ENCODE measurements around the gene SMPD4. TPM values are rescaled to one million over a fixed set of nuclear protein-coding genes. Genes with fewer than 3 reads are reported as not detected.
"Not testable (repeated sequence)": the region's sequence is repeated elsewhere in the genome, so short reads cannot be mapped to it uniquely, and the experiment has no call there.

SMPD4 gene
- total RNA-seq, 1 donor from 2014 or later = 66.3 TPM

DNA sequence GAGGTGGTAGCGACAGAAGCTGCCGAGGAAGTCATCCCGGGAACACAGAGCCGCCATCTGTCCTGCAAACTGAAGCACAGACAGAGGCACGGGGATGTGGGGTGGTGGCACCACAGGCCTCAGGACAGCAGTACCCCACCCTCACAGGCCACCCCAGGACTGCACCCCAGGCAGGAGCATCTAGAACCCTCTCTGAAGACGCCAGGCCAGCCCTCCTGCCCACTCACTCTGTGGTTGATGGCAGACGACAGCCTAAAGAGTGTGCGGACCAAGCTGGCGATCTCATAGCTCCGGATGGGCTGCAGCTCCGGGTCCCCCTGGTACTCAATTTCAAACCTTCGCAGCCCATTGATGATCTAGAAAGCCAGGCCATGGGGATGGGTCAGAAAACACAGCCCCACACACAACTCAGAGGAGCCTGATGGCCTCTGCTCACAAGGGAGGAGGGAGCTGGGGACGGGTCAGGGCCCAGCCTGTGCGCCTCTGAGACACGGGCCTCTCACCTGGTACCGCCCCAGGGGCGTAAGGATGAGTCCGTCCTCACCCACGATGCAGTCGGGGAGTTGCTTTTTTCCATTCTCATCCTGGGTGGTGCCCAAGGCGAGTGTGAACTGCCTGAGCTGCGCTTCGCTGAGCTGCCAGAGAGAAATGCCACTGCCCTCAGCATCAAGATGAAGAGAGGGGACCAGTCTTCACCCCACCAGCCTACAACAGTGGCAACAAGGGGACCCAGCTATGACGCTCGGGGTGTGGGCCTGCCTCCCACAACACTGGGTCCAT lies 28.4 kb downstream of the SMPD4 start:
- peaks cover 7% of the 10 kb centered on the region for H3K36me3 Mint-ChIP-seq (ENCODE audit: low read depth, unreplicated experiment)
- no peaks in the 10 kb centered on the region for H3K9me3 ChIP-seq (ENCODE audit: insufficient read depth, low read depth, low read length)
- no peak overlapping the region for H3K27ac Mint-ChIP-seq (ENCODE audit: unreplicated experiment)
- no peaks in the 10 kb centered on the region for H3K9me3 Mint-ChIP-seq (ENCODE audit: unreplicated experiment)
- no peak overlapping the region for H3K4me3 ChIP-seq (ENCODE audit: insufficient read depth, low read depth, low read length)
- no peaks in the 10 kb centered on the region for H3K4me1 Mint-ChIP-seq (ENCODE audit: low read depth, unreplicated experiment)
- no peaks in the 10 kb centered on the region for H3K36me3 ChIP-seq (ENCODE audit: insufficient read depth, low read length)
- no peaks in the 10 kb centered on the region for H3K79me2 ChIP-seq (ENCODE audit: insufficient read depth, low read length)
- no peak for TF ChIP-seq EZH2 (IDR thresholded peaks at IDR 0.05; ENCODE audit: insufficient read depth, low read length)
- TF ChIP-seq, protein P1, sequence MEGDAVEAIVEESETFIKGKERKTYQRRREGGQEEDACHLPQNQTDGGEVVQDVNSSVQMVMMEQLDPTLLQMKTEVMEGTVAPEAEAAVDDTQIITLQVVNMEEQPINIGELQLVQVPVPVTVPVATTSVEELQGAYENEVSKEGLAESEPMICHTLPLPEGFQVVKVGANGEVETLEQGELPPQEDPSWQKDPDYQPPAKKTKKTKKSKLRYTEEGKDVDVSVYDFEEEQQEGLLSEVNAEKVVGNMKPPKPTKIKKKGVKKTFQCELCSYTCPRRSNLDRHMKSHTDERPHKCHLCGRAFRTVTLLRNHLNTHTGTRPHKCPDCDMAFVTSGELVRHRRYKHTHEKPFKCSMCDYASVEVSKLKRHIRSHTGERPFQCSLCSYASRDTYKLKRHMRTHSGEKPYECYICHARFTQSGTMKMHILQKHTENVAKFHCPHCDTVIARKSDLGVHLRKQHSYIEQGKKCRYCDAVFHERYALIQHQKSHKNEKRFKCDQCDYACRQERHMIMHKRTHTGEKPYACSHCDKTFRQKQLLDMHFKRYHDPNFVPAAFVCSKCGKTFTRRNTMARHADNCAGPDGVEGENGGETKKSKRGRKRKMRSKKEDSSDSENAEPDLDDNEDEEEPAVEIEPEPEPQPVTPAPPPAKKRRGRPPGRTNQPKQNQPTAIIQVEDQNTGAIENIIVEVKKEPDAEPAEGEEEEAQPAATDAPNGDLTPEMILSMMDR (IDR thresholded peaks at IDR 0.05; ENCODE audit: insufficient read depth, low read depth, low read length) = no peak
- H4K20me1 ChIP-seq (ENCODE audit: insufficient read depth, low read length) = no peaks in the 10 kb centered on the region
- no peak overlapping the region for H3K4me3 Mint-ChIP-seq (ENCODE audit: unreplicated experiment)
- FAIRE-seq = no peak
- no peaks in the 10 kb centered on the region for H3K4me1 ChIP-seq (ENCODE audit: insufficient read depth, low read length)
- H2AFZ ChIP-seq (ENCODE audit: low read depth, low read length) = no peak overlapping the region
- no peak overlapping the region for H3K27ac ChIP-seq (ENCODE audit: low read depth, low read length)
- H3K4me2 ChIP-seq (ENCODE audit: low read length) = no peak overlapping the region
- no peak for DNase-seq (ENCODE audit: low read depth)
- H3K27me3 Mint-ChIP-seq (ENCODE audit: low read depth, unreplicated experiment) = no peaks in the 10 kb centered on the region
- no peaks in the 10 kb centered on the region for H3K27me3 ChIP-seq (ENCODE audit: insufficient read depth, low read length)
- no peak overlapping the region for H3K9ac ChIP-seq (ENCODE audit: low read length)

DNA sequence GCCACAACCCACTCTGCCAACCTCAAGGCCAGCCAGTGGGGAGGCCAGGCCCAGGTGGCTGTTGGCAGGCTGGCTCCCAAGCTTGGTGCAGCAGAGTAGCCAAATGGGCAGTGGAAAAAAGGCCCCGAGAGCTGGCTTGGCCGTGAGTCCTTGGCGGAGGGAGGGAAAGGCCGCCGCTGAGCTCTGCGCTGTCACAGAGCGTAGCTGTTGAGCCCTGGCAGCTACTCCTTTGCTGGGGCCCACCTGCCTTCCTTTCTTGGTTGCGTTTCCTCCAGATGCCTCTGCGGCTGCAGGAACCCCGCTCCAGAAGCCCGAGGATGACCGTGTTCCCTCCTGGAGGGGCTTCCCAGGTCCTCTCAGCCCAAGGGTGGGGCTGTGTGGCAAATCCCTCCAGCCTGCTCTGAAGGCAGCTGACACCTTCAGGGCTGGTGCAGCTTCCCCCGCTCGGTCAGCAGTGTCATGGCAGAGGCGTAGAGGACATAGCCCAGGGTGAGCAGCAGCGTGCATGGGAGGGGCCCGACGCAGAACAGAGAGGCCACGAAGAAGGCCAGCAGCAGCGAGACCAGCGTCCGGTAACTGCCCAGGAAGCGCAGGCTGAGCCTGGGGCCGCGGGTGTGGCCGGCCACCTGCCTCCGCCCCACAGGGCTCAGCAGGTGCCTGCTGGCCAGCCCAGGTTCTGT lies 29.1 kb downstream of the SMPD4 start:
- not testable (repeated sequence) for H3K4me3 ChIP-seq (ENCODE audit: insufficient read depth, low read depth, low read length); H2AFZ ChIP-seq (ENCODE audit: low read depth, low read length); H3K4me2 ChIP-seq (ENCODE audit: low read length); H3K9ac ChIP-seq (ENCODE audit: low read length); H3K9me3 Mint-ChIP-seq (ENCODE audit: unreplicated experiment); H3K4me3 Mint-ChIP-seq (ENCODE audit: unreplicated experiment); H3K27ac Mint-ChIP-seq (ENCODE audit: unreplicated experiment); DNase-seq (ENCODE audit: low read depth); H3K79me2 ChIP-seq (ENCODE audit: insufficient read depth, low read length); H3K4me1 Mint-ChIP-seq (ENCODE audit: low read depth, unreplicated experiment); H3K36me3 Mint-ChIP-seq (ENCODE audit: low read depth, unreplicated experiment); H3K4me1 ChIP-seq (ENCODE audit: insufficient read depth, low read length); H3K9me3 ChIP-seq (ENCODE audit: insufficient read depth, low read depth, low read length); H3K27ac ChIP-seq (ENCODE audit: low read depth, low read length); H3K27me3 Mint-ChIP-seq (ENCODE audit: low read depth, unreplicated experiment); FAIRE-seq; H3K27me3 ChIP-seq (ENCODE audit: insufficient read depth, low read length); H4K20me1 ChIP-seq (ENCODE audit: insufficient read depth, low read length); H3K36me3 ChIP-seq (ENCODE audit: insufficient read depth, low read length)

DNA sequence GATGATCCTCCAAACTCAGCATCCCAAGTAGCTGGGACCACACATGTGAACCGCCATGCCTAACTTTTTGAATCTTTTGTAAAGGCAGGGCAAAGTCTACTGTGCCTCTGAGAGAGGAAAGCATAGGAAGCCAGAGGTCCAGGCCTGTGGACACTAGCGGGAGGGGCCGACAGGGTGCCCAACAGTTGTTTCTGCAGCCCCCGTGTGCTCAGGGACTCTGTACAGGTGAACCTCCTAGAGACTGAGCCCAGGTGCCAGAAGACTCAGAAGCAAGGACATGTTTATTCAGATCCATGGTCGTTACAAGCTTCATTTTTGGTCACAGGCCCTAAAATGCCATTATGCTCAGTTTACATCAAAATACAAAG lies 30.3 kb downstream of the SMPD4 start:
- H3K4me1 ChIP-seq (ENCODE audit: insufficient read depth, low read length); FAIRE-seq; H3K4me3 ChIP-seq (ENCODE audit: insufficient read depth, low read depth, low read length); H3K27me3 ChIP-seq (ENCODE audit: insufficient read depth, low read length); H3K79me2 ChIP-seq (ENCODE audit: insufficient read depth, low read length); H3K4me1 Mint-ChIP-seq (ENCODE audit: low read depth, unreplicated experiment); H2AFZ ChIP-seq (ENCODE audit: low read depth, low read length); H3K27ac ChIP-seq (ENCODE audit: low read depth, low read length); H3K36me3 ChIP-seq (ENCODE audit: insufficient read depth, low read length); H4K20me1 ChIP-seq (ENCODE audit: insufficient read depth, low read length); H3K4me2 ChIP-seq (ENCODE audit: low read length); H3K27me3 Mint-ChIP-seq (ENCODE audit: low read depth, unreplicated experiment); H3K9me3 ChIP-seq (ENCODE audit: insufficient read depth, low read depth, low read length); H3K27ac Mint-ChIP-seq (ENCODE audit: unreplicated experiment); DNase-seq (ENCODE audit: low read depth); H3K4me3 Mint-ChIP-seq (ENCODE audit: unreplicated experiment); H3K9ac ChIP-seq (ENCODE audit: low read length); H3K36me3 Mint-ChIP-seq (ENCODE audit: low read depth, unreplicated experiment); H3K9me3 Mint-ChIP-seq (ENCODE audit: unreplicated experiment): not testable (repeated sequence)
